Inflammatory macrophage (primary cell): Measurements from ENCODE around the gene PHEX.
A peak's percentile ranks its signal among the peaks of the same experiment; 100 is the strongest.

Experiments
- DNase-seq, 2 donors: peaks; one replicate each; pipeline ENCODE4 v3.0.0-alpha.2; 2020 to 2022

The PHEX gene

GRCh38 chrX:22159071-22159470 lies 126.9 kb downstream of the PHEX start:
- DNase-seq = no peak

- DNase-seq = no peak
Observed at GRCh38 chrX:22163326-22163725, 131.2 kb downstream of the PHEX start.

GRCh38 chrX:22164770-22165388 lies 132.8 kb downstream of the PHEX start:
- DNase-seq = no peak

GRCh38 chrX:22165732-22166457 lies 133.8 kb downstream of the PHEX start:
- DNase-seq = no peak

- DNase-seq = no peak
Observed at GRCh38 chrX:22171287-22172060, 139.3 kb downstream of the PHEX start.

DNA sequence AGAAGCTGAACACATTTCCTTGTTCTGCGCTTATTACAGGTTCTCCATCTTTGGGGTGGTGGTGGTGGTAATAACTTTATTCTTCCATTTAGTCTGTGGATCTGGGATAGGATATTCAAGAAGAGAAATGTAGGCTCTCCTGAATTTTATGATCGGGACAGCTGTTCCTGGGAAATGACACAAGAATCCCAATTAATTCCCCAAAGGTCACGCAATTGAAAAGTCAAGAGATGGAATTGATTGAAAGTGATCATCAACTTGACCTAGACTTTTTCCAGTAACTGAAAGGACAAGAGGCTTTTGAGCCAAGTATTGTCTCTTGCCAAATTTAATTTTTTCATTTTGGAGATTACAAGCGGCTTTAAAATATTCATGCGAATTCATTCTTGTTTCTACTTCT lies 141.8 kb downstream of the PHEX start:
- DNase-seq = no peak

- no peak for DNase-seq
Observed at GRCh38 chrX:22177950-22178515, 145.9 kb downstream of the PHEX start.

GRCh38 chrX:22184096-22184495 lies 152.0 kb downstream of the PHEX start:
- no peak for DNase-seq

GRCh38 chrX:22186165-22186564 lies 154.0 kb downstream of the PHEX start:
- no peak for DNase-seq

GRCh38 chrX:22192419-22193060 lies 160.4 kb downstream of the PHEX start:
- DNase-seq = peak; percentile 51 to 55

DNA sequence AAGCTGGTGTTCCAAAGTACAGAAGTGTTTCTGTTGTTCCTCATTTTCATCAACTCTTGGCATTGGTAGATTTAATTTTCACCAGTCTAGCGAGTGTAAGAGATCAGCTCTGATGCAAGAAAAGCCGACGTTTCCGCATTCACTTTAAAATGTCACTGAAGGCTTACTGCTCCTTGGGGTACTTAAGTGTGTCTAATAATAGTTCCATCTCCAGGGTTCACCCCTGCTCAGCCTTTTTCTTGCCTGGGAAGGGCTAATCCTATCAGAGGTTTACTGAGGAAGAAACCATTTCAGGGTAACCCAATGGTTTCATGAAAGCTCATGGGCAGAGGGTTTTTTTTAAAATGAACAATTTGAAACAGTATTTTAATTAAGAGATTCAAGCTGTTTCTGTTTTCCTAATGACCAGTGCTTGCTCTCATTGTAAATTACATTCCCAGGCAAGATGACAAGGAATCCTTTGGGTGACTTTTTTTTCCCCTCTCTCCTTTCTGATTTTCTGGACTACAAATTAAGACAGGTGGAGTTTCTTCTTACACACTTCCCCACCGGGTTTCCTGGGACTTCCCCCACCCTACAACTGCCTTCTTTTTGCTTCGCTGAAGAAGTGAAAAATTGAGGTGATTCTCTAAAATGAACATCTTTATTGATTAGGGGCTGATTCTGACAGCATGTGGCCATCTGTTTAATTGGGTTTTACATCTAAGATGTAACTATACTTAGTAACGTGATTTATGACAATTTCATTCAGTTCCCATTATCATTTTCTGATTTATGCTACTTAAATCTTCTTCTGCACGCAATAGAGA lies 161.9 kb downstream of the PHEX start:
- no peak for DNase-seq

- DNase-seq = no peak
Observed at GRCh38 chrX:22194660-22194945, 162.5 kb downstream of the PHEX start.

GRCh38 chrX:22196149-22196548 lies 164.0 kb downstream of the PHEX start:
- no peak for DNase-seq

DNA sequence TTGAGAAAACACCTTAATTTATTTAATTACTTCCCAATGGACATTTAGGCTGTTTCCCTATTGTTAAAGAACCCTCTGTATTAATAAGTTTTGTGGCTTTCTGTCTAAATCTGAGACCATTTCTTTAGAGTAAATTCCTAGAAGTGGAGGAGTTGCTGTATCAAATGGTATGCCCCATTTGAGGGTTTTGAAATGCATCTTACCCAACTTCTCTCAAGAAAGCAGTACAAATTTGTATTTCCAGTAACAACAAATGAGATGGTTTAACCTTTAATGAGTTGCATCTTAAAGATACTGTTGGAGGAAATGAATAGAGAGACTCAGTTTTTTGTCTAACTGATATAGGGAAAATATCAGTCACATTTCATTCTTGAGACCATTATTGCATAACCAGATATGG lies 170.1 kb downstream of the PHEX start:
- no peak for DNase-seq

DNA sequence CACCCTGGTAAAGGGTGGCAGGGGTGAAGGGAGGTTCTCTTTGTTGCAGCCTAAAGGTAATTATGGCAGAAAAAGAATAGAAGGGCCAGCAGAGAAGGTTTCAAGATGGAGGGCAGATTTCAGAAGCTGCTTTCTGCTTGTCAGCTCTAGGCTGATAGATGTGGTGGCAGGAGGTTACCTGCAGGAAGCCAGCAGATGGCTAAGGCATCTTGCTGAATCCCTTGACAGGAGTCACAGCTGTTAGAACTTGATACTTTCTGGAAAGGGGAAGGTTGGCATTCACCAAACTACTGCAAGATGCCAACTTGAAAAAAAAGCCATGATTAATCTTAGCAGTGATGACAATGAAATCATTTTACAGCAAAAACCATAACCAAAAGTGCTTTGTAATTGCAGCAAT lies 171.1 kb downstream of the PHEX start:
- no peak for DNase-seq

DNA sequence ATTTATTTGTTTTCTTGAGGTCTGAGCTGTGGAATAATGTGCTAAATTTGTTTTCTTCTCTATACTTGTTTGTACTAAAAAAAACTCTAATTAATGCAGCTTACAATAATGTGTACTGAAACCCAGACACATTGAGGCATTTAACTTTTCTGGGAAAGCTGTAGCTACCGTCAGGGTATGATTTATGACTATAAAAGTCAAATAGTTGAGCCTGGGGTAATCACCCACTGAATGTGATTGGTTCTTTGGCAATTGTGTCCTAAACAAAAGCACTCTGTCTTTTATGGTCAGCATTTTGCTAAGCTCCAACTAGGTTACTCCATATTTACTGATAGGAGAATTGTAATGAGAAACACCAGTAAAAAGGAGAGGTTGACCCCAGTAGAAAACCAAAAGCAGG lies 174.7 kb downstream of the PHEX start:
- DNase-seq = no peak

- no peak for DNase-seq
Observed at GRCh38 chrX:22220941-22221340, 188.8 kb downstream of the PHEX start.

GRCh38 chrX:22234380-22234779 lies 202.3 kb downstream of the PHEX start:
- no peak for DNase-seq

DNA sequence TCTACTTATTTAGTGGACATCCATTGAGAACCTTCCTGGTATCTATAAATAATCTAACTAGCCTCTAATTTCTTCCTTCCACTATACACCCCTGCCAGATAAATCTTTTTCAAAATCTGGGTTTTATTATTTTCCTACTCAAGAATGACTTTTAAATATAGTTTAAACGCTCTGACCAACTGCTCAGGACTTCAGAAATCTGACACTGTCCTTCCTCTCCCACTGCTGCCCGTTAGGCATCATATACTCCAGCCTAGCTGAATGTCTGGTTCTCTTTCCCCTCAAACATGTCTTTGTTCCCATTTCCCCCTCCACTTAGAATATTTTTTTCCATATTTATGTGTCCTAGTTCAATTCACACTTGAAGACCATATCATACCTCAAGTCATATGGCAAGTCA lies 205.4 kb downstream of the PHEX start:
- DNase-seq = no peak

DNA sequence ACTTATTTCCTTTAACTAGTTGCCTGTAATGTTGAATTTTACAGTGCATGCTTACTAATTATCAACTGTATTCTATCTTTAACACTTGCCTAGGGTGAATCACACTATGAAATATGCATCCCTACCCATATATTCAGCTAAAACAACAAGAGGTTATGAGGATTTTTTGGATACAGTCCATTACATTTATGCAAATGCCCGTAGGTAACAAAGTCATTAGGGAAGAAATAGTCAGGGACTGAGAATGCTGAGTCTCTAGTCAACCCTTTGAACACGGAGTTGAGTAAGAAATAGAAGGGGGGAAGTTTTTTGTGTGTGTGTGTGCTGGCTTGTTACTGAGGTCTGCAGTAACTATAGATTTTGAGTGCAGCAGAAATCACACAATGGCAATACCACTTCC lies 214.5 kb downstream of the PHEX start:
- DNase-seq = no peak

DNA sequence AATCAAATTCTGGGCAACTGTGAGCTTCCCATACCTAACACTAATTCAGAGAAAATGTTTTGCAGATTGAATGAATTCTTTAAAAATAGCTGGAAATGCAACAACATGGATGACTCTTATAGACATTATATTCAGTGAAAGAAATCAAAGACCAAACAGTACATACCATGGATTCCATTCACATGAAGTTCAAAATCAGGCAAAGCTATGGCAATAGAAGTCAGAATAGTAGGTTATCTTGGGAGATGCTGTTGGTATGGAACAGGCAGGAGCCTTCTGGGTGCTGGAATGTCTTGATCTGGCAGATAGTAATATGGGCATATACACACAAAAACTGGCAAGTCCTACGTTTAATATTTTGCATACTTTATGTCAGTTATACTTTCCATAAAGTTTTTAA lies 215.0 kb downstream of the PHEX start:
- no peak for DNase-seq

DNA sequence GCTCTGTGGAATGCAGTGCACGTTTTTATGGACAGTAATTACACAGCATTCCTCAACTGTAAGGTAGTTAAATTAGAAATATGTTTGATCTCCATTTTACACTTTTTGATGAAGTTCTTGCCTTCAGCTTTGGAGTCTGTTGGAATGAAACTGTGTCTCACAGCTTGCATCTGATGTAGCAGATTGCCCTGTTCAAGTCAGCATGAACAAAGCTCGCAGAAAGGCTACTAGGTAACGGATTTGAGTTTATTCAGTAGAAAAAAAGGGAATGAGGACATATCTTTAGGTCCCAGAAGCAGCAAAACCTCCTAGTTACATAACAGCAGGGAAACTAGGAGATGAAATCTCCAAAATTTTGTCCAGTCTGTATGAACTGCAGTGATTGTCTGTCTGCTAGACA lies 216.3 kb downstream of the PHEX start:
- DNase-seq = no peak
